Mammary epithelial cell (primary cell): Measurements from ENCODE around the gene SLIT3.

Source experiments
- CTCF ChIP-seq, 2 donors: IDR thresholded peaks in 1 of 2; conservative IDR thresholded peaks in 1 of 2; 2 replicates each; pipeline ENCODE4 v1.5.1; 2011 to 2012; ENCODE audit warnings: inconsistent platforms in 2 of 2, low read length in 2 of 2, mild to moderate bottlenecking in 2 of 2, control low read depth in 1 of 2, low read depth in 1 of 2; ENCODE audit not compliant: insufficient read depth in 1 of 2; ENCODE audit errors: extremely low read depth in 1 of 2
- EZH2 ChIP-seq: IDR thresholded peaks from 2 replicates; pipeline ENCODE4 v1.6.1; 2012; ENCODE audit warnings: low read length, inconsistent platforms, borderline replicate concordance

DNA sequence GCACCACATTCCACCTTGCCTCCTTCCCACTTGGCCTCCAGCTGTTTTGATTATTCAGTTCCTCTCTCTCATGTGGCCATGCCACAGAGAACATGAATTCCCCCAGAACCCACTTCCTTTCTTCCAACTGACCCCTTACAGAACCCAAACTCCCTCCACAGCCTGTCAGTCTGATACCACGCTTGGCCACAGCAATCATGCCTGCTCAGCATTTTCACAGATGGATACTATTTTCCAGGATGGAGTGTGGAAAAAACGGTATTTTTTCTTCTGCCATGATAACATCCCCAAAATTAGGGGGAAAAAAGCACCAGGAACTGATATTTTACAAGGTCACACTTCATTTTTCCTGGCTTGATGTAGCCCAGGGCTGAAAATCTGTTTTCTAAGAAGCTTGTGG lies 34.9 kb upstream of the SLIT3 start:
- TF ChIP-seq CTCF (conservative IDR thresholded peaks at IDR 0.05 in 1 of 2, IDR thresholded peaks at IDR 0.05 in 1 of 2; ENCODE audit: extremely low read depth in 1 of 2, insufficient read depth in 1 of 2, low read depth in 1 of 2, low read length in 2 of 2) (no peak), EZH2 (no peak)
